Vagina (tissue), 2 donors: ENCODE measurements around the gene PHACTR3. TPM values are rescaled to one million over a fixed set of nuclear protein-coding genes. Genes with fewer than 3 reads are reported as not detected.

Experiments
- DNase-seq, 2 donors: peaks; one replicate each; pipeline ENCODE4 v3.0.0-alpha.2; 2017; ENCODE audit errors: extremely low spot score in 2 of 2
- H3K27ac ChIP-seq: fragments of 200-600 bp; sonication (generic); one replicate; pipeline ENCODE4 v1.5.1; 2019
- H3K27me3 ChIP-seq: fragments of 200-600 bp; sonication (generic); one replicate; pipeline ENCODE4 v1.5.1; 2019
- H3K36me3 ChIP-seq, 2 donors: fragments of 200-600 bp; sonication (generic); one replicate each; pipeline ENCODE4 v1.5.1; 2017 to 2019
- H3K4me1 ChIP-seq: fragments of 200-600 bp; sonication (generic); one replicate; pipeline ENCODE4 v1.5.1; 2019
- H3K4me3 ChIP-seq, 2 donors: fragments of 200-600 bp; sonication (generic); 1 replicate in 1 of 2; 2 replicates in 1 of 2; pipeline ENCODE4 v1.5.1; 2016 to 2019
- H3K9me3 ChIP-seq: fragments of 200-600 bp; sonication (generic); one replicate; pipeline ENCODE4 v1.5.1; 2019
- POLR2A ChIP-seq, 2 donors: fragments of 450-650 bp; IDR thresholded peaks; one replicate each; pipeline ENCODE4 v1.6.1; 2017; ENCODE audit warnings: antibody characterized with exemption in 2 of 2, mild to moderate bottlenecking in 2 of 2, moderate library complexity in 2 of 2
- POLR2AphosphoS5 ChIP-seq, 2 donors: sonication (generic); formaldehyde crosslinking; IDR thresholded peaks; one replicate each; pipeline ENCODE4 v1.9.0; 2017; ENCODE audit warnings: antibody characterized with exemption in 2 of 2, mild to moderate bottlenecking in 2 of 2, low read depth in 1 of 2; ENCODE audit not compliant: insufficient read depth in 1 of 2
- intact Hi-C: fragments of 100-400 bp; cut with DNase I; formaldehyde crosslinking; loops from one replicate; pipeline ENCODE4 v1.15.1; 2023
- total RNA-seq: library from RNA; depleted of rRNA; stranded (reverse); fragments of >200 nt; gene quantifications from one replicate; pipeline ENCODE4 v1.2.3, GENCODE V29; 2016
- TF ChIP-seq, protein P1 (sequence below), 3 experiments: fragments of 450-650 bp in 2 of 3; fragments of 200-600 bp in 1 of 3; sonication (generic) in 1 of 3; IDR thresholded peaks; one replicate each; pipeline ENCODE4 v1.5.1; 2017 to 2019; ENCODE audit warnings: antibody characterized with exemption in 3 of 3, mild to moderate bottlenecking in 2 of 3, moderate library complexity in 2 of 3

PHACTR3 gene
- total RNA-seq, 1 donor from 2014 or later, result 8.3 TPM

DNA sequence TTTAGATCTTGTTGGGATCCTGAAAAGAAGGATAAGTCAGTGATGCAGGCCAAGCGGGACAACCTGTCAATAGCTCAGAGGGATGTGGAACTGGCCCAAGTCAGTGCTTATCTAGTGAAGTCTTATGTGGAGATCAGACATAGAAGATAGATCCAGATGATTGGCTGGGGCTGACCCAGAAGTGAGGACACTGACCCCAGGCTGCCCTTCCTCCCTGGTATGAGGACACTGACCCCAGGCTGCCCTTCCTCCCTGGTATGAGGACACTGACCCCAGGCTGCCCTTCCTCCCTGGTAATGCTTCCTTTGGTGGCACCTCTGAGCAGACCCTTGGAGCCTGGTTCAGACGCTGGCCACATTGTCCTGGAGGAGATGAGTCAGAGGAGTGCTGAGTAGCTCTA lies 159.7 kb downstream of the PHACTR3 start:
- H3K27me3 ChIP-seq, result no peaks in the 10 kb centered on the region
- intact Hi-C loops, result no loop called here
- no peaks in the 10 kb centered on the region for H3K36me3 ChIP-seq
- no peak for TF ChIP-seq POLR2A (IDR thresholded peaks at IDR 0.05)
- TF ChIP-seq, protein P1, sequence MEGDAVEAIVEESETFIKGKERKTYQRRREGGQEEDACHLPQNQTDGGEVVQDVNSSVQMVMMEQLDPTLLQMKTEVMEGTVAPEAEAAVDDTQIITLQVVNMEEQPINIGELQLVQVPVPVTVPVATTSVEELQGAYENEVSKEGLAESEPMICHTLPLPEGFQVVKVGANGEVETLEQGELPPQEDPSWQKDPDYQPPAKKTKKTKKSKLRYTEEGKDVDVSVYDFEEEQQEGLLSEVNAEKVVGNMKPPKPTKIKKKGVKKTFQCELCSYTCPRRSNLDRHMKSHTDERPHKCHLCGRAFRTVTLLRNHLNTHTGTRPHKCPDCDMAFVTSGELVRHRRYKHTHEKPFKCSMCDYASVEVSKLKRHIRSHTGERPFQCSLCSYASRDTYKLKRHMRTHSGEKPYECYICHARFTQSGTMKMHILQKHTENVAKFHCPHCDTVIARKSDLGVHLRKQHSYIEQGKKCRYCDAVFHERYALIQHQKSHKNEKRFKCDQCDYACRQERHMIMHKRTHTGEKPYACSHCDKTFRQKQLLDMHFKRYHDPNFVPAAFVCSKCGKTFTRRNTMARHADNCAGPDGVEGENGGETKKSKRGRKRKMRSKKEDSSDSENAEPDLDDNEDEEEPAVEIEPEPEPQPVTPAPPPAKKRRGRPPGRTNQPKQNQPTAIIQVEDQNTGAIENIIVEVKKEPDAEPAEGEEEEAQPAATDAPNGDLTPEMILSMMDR (IDR thresholded peaks at IDR 0.05), result no peak
- TF ChIP-seq POLR2AphosphoS5 (IDR thresholded peaks at IDR 0.05; ENCODE audit: insufficient read depth in 1 of 2, low read depth in 1 of 2), result no peak
- no peak overlapping the region for H3K4me3 ChIP-seq
- no peak overlapping the region for H3K27ac ChIP-seq
- no peaks in the 10 kb centered on the region for H3K4me1 ChIP-seq
- DNase-seq, result no peak
- no peaks in the 10 kb centered on the region for H3K9me3 ChIP-seq

DNA sequence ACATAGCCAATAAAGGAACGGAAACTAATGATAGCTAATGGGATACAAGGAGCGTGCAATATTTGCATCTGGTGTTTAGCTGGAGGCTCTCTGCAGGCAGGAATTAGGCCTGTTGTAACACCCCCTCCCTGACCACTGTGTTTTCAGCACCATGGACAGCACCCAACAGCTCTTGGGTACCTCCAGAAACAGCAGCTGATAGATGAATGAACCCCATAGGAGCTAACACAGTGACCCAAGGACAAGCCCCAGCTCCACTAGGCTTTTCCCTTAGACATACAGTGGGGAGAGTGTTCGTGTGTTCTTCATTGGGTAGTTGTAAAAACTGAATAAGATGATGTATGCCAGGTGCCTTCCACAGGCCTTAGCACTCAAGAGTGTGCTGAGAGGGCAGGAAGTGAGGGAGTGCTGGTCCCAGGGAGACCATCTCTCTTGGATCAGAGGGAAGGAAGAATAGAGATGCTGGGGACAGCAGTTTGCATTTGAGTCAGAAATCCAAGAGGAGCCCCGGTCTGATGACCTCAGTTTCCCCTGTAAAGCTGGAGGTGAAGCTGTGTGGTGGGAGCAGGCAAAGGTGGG lies 161.3 kb downstream of the PHACTR3 start:
- intact Hi-C loops, result no loop called here
- no peak for DNase-seq
- H3K4me1 ChIP-seq, result no peaks in the 10 kb centered on the region
- no peak for TF ChIP-seq POLR2A (IDR thresholded peaks at IDR 0.05)
- TF ChIP-seq POLR2AphosphoS5 (IDR thresholded peaks at IDR 0.05; ENCODE audit: insufficient read depth in 1 of 2, low read depth in 1 of 2), result no peak
- TF ChIP-seq, protein P1 (IDR thresholded peaks at IDR 0.05), result no peak
- H3K27me3 ChIP-seq, result no peaks in the 10 kb centered on the region
- no peaks in the 10 kb centered on the region for H3K36me3 ChIP-seq
- no peak overlapping the region for H3K4me3 ChIP-seq
- H3K9me3 ChIP-seq, result no peaks in the 10 kb centered on the region
- no peak overlapping the region for H3K27ac ChIP-seq

DNA sequence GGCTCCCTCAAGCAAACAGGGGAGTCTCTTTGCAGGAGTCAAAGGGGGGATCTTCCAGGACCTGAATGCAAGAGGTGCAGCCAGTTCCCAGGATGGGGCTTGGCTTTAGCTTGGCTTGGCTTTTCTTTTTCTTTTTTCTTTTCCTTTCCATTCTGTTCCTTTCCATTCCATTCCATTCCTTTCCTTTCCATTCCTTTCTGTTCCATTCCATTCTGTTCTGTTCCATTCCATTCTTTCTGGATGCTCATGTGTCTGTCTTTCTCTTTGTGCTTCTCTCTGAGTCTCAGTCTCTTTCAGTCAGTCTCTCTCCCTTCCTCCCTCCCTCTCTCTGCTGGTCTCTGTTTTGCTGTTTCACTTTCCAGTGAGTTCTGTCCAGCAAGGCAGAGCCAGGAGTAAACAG lies 163.3 kb downstream of the PHACTR3 start:
- Histone ChIP-seq H3K27ac (no peak overlapping the region), H3K27me3 (no peaks in the 10 kb centered on the region), H3K9me3 (no peaks in the 10 kb centered on the region), H3K36me3 (no peaks in the 10 kb centered on the region), H3K4me3 (no peak overlapping the region), H3K4me1 (no peaks in the 10 kb centered on the region)
- intact Hi-C loops, result no loop called here
- TF ChIP-seq POLR2AphosphoS5 (IDR thresholded peaks at IDR 0.05; ENCODE audit: insufficient read depth in 1 of 2, low read depth in 1 of 2) (no peak), POLR2A (IDR thresholded peaks at IDR 0.05) (no peak)
- TF ChIP-seq, protein P1 (IDR thresholded peaks at IDR 0.05), result no peak
- no peak for DNase-seq

DNA sequence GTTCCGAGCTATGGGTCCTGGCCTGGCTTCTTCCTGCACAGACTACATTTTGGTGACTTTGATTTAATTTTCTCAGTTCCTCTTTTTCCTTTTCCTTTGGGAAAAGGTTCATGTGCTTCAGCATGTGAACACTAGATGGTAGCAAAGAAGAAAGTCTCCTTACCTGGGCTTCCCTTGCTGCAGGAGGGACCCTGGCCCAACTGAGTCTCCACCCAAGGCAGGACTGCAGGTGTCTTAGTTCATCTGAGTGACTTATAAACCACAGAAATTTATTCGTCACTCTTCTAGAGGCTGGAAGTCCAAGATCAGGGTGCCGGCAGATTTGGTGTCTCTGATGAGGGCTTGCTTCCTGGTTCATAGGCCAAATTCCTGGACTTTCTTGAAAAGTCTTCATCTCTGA lies 165.9 kb downstream of the PHACTR3 start:
- intact Hi-C loops, result no loop called here
- TF ChIP-seq POLR2A (IDR thresholded peaks at IDR 0.05) (no peak), POLR2AphosphoS5 (IDR thresholded peaks at IDR 0.05; ENCODE audit: insufficient read depth in 1 of 2, low read depth in 1 of 2) (no peak)
- TF ChIP-seq, protein P1 (IDR thresholded peaks at IDR 0.05), result no peak
- Histone ChIP-seq H3K27me3 (no peaks in the 10 kb centered on the region), H3K9me3 (no peaks in the 10 kb centered on the region), H3K27ac (no peak overlapping the region), H3K4me3 (no peak overlapping the region), H3K36me3 (no peaks in the 10 kb centered on the region), H3K4me1 (no peaks in the 10 kb centered on the region)
- DNase-seq, result no peak

DNA sequence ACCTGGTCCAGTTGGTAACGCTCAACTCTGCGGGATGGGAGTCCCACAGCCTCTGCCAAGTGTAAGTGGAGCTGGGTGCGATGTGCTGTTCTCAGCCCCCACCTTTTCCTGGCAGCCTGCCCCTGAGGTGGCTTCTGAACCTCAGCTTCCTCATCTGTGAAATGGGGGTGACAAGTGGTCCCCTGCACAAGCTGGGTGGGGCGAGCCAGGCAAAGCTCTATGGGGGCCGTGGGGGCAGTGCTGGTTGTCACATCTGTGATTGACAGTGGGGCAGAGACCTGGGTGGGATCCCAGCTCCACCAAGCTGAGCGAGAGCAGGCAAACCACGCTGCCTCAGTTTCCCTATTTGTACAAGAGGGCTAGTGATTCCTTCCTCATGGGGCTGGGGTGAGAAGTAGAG lies 166.5 kb downstream of the PHACTR3 start:
- Histone ChIP-seq H3K27me3 (no peaks in the 10 kb centered on the region), H3K4me1 (no peaks in the 10 kb centered on the region), H3K9me3 (no peaks in the 10 kb centered on the region), H3K4me3 (no peak overlapping the region), H3K36me3 (no peaks in the 10 kb centered on the region), H3K27ac (no peak overlapping the region)
- intact Hi-C loops, result no loop called here
- DNase-seq, result no peak
- TF ChIP-seq POLR2A (IDR thresholded peaks at IDR 0.05) (no peak), POLR2AphosphoS5 (IDR thresholded peaks at IDR 0.05; ENCODE audit: insufficient read depth in 1 of 2, low read depth in 1 of 2) (no peak)
- TF ChIP-seq, protein P1 (IDR thresholded peaks at IDR 0.05), result no peak
